ENCODE results near the gene CASK.

Gene CASK

GRCh38 chrX:41857670-41858069, 65.7 kb downstream of the CASK start:
- no peak overlapping the region for H3K27ac ChIP-seq
- DNase-seq = no peak
- in situ Hi-C loops (cut with HindIII; ENCODE audit: low pct_ligation_motif_present, low sequenced_read_pairs) = no loop called here
- H3K4me3 ChIP-seq (ENCODE audit: low read depth, low read length) = no peak overlapping the region
- H3K36me3 ChIP-seq (replicated peaks) = no peaks in the 10 kb centered on the region
- no peaks in the 10 kb centered on the region for H3K27me3 ChIP-seq (replicated peaks)
- TF ChIP-seq CTCF (IDR thresholded peaks at IDR 0.05; ENCODE audit: low read depth, low read length, missing control alignments) = no peak

GRCh38 chrX:41846714-41847113, 76.6 kb downstream of the CASK start:
- no peak for DNase-seq
- no peak overlapping the region for H3K4me3 ChIP-seq (ENCODE audit: low read depth, low read length)
- in situ Hi-C loops (cut with HindIII; ENCODE audit: low pct_ligation_motif_present, low sequenced_read_pairs) = no loop called here
- H3K36me3 ChIP-seq (replicated peaks) = no peaks in the 10 kb centered on the region
- H3K27ac ChIP-seq = no peak overlapping the region
- H3K27me3 ChIP-seq (replicated peaks) = no peaks in the 10 kb centered on the region
- no peak for TF ChIP-seq CTCF (IDR thresholded peaks at IDR 0.05; ENCODE audit: low read depth, low read length, missing control alignments)

- no peak for TF ChIP-seq CTCF (IDR thresholded peaks at IDR 0.05; ENCODE audit: low read depth, low read length, missing control alignments)
- Histone ChIP-seq H3K27me3 (replicated peaks) (no peaks in the 10 kb centered on the region), H3K27ac (no peak overlapping the region), H3K36me3 (replicated peaks) (no peaks in the 10 kb centered on the region), H3K4me3 (ENCODE audit: low read depth, low read length) (no peak overlapping the region)
- DNase-seq = no peak
- in situ Hi-C loops (cut with HindIII; ENCODE audit: low pct_ligation_motif_present, low sequenced_read_pairs) = no loop called here
These were observed 85.9 kb downstream of the CASK start for GRCh38 chrX:41837270-41837944.

GRCh38 chrX:41828826-41829225, 94.5 kb downstream of the CASK start:
- in situ Hi-C loops (cut with HindIII; ENCODE audit: low pct_ligation_motif_present, low sequenced_read_pairs) = no loop called here
- no peak for TF ChIP-seq CTCF (IDR thresholded peaks at IDR 0.05; ENCODE audit: low read depth, low read length, missing control alignments)

GRCh38 chrX:41827886-41828285, 95.5 kb downstream of the CASK start:
- H3K4me3 ChIP-seq (ENCODE audit: low read depth, low read length) = no peak overlapping the region
- TF ChIP-seq CTCF (IDR thresholded peaks at IDR 0.05; ENCODE audit: low read depth, low read length, missing control alignments) = no peak
- in situ Hi-C loops (cut with HindIII; ENCODE audit: low pct_ligation_motif_present, low sequenced_read_pairs) = no loop called here
- DNase-seq = no peak
- H3K36me3 ChIP-seq (replicated peaks) = no peaks in the 10 kb centered on the region
- no peak overlapping the region for H3K27ac ChIP-seq
- H3K27me3 ChIP-seq (replicated peaks) = no peaks in the 10 kb centered on the region

More at GRCh38 chrX:41828826-41829225, 94.5 kb downstream of the CASK start:
- no peaks in the 10 kb centered on the region for H3K27me3 ChIP-seq (replicated peaks)
- no peak overlapping the region for H3K4me3 ChIP-seq (ENCODE audit: low read depth, low read length)
- no peaks in the 10 kb centered on the region for H3K36me3 ChIP-seq (replicated peaks)
- no peak for DNase-seq
- H3K27ac ChIP-seq = no peak overlapping the region

- no peak for DNase-seq
- no peak overlapping the region for H3K4me3 ChIP-seq (ENCODE audit: low read depth, low read length)
- no peak overlapping the region for H3K27ac ChIP-seq
- in situ Hi-C loops (cut with HindIII; ENCODE audit: low pct_ligation_motif_present, low sequenced_read_pairs) = no loop called here
- no peak for TF ChIP-seq CTCF (IDR thresholded peaks at IDR 0.05; ENCODE audit: low read depth, low read length, missing control alignments)
- no peaks in the 10 kb centered on the region for H3K36me3 ChIP-seq (replicated peaks)
- no peaks in the 10 kb centered on the region for H3K27me3 ChIP-seq (replicated peaks)
These were observed 97.6 kb downstream of the CASK start for GRCh38 chrX:41825796-41826195.
